Naive thymus-derived CD4-positive, alpha-beta T cell (primary cell): ENCODE data around the gene DOCK10. TPM values are rescaled to one million over a fixed set of nuclear protein-coding genes. Genes with fewer than 3 reads are reported as not detected.

Experiments used
- ATAC-seq: fragments of 150-1000 bp; cut with Tn5 transposase; 2 replicates; pipeline ENCODE4 v1.10.0; 2021; ENCODE audit warnings: mild to moderate bottlenecking, moderate library complexity
- CTCF ChIA-PET: fragments of 350-600 bp; sonication (Branson Sonifier 250); formaldehyde crosslinking; loops from one replicate; lab custom pipeline; 2021; ENCODE audit warnings: antibody characterized with exemption; lab: Charles Lee
- POLR2A ChIA-PET: fragments of 350-600 bp; sonication (Branson Sonifier 250); formaldehyde crosslinking; loops from one replicate; lab custom pipeline; 2021; ENCODE audit warnings: antibody characterized with exemption, inconsistent platforms; lab: Charles Lee
- DNase-seq, 9 donors: peaks; one replicate each; pipeline versions ENCODE4 v3.0.0 to v3.0.0-alpha.2; 2020 to 2022; ENCODE audit warnings: mixed read lengths in 1 of 9
- H3K27ac ChIP-seq: one replicate; pipeline ENCODE4 v1.7.0; 2013; ENCODE audit warnings: mild to moderate bottlenecking, low read depth, low read length, moderate library complexity
- H3K27me3 ChIP-seq, 2 donors: one replicate each; pipeline ENCODE4 v1.7.0; 2013; ENCODE audit warnings: low read length in 2 of 2, mild to moderate bottlenecking in 2 of 2, moderate library complexity in 2 of 2; ENCODE audit not compliant: control insufficient read depth in 2 of 2, insufficient read depth in 2 of 2
- H3K36me3 ChIP-seq, 3 experiments: 1 replicate in 2 of 3; 2 replicates in 1 of 3; pipeline ENCODE4 v1.7.0; 2013; ENCODE audit warnings: low read length in 3 of 3, mild to moderate bottlenecking in 3 of 3, moderate library complexity in 1 of 3; ENCODE audit not compliant: insufficient read depth in 3 of 3, control insufficient read depth in 2 of 3
- H3K4me1 ChIP-seq, 2 donors: one replicate each; pipeline ENCODE4 v1.7.0; 2013; ENCODE audit warnings: low read length in 2 of 2, mild to moderate bottlenecking in 2 of 2, moderate library complexity in 1 of 2; ENCODE audit not compliant: control insufficient read depth in 2 of 2, insufficient read depth in 2 of 2
- H3K4me3 ChIP-seq: 2 replicates; pipeline ENCODE4 v1.7.0; 2013; ENCODE audit warnings: mild to moderate bottlenecking, low read length
- H3K9me3 ChIP-seq, 3 experiments: 1 replicate in 2 of 3; 2 replicates in 1 of 3; pipeline ENCODE4 v1.7.0; 2013; ENCODE audit warnings: low read length in 3 of 3; ENCODE audit not compliant: control insufficient read depth in 2 of 3
- H3K27ac Mint-ChIP-seq, 9 donors: one replicate each; pipeline ENCODE4 v1.8.0; 2020 to 2022; ENCODE audit warnings: mixed read lengths in 9 of 9, mild to moderate bottlenecking in 8 of 9, moderate library complexity in 5 of 9, inconsistent platforms in 2 of 9
- H3K27me3 Mint-ChIP-seq, 5 donors: one replicate each; pipeline ENCODE4 v1.8.0; 2021 to 2022; ENCODE audit warnings: mixed read lengths in 5 of 5, mild to moderate bottlenecking in 1 of 5
- H3K36me3 Mint-ChIP-seq, 5 donors: one replicate each; pipeline ENCODE4 v1.8.0; 2020 to 2022; ENCODE audit warnings: mixed read lengths in 5 of 5, mild to moderate bottlenecking in 3 of 5, inconsistent platforms in 1 of 5
- H3K4me1 Mint-ChIP-seq, 7 donors: one replicate each; pipeline ENCODE4 v1.8.0; 2020 to 2022; ENCODE audit warnings: mixed read lengths in 7 of 7, mild to moderate bottlenecking in 3 of 7, inconsistent platforms in 1 of 7
- H3K4me3 Mint-ChIP-seq, 10 donors: one replicate each; pipeline ENCODE4 v1.8.0; 2020 to 2022; ENCODE audit warnings: mild to moderate bottlenecking in 10 of 10, mixed read lengths in 10 of 10, moderate library complexity in 6 of 10, inconsistent platforms in 2 of 10
- H3K9me3 Mint-ChIP-seq, 11 donors: one replicate each; pipeline ENCODE4 v1.8.0; 2020 to 2022; ENCODE audit warnings: mixed read lengths in 11 of 11, mild to moderate bottlenecking in 4 of 11, inconsistent platforms in 1 of 11, moderate library complexity in 1 of 11
- intact Hi-C, 2 donors: fragments of 100-400 bp; cut with micrococcal nuclease; formaldehyde crosslinking; loops; one replicate each; pipeline ENCODE4 v1.15.1; 2023
- polyA plus RNA-seq, 2 donors: library from polyadenylated mRNA; unstranded; fragments of 300-500 nt; fragmentation: Illumina TruSeq; gene quantifications; one replicate each; pipeline ENCODE4 v1.2.3, GENCODE V29; 2021
- total RNA-seq, 6 experiments: library from RNA in 5 of 6; stranded (reverse) in 5 of 6; gene quantifications; 1 replicate in 5 of 6; 2 replicates in 1 of 6; pipeline ENCODE4 v1.2.3 and lab custom pipeline; 2021 to 2026

Gene DOCK10
- total and polyA plus RNA-seq, 7 experiments from 2014 or later = 64.2 to 275 (median 211) TPM

GRCh38 chr2:224940618-224941017 is 101.7 kb downstream of the DOCK10 start:
- H3K9me3 Mint-ChIP-seq = no peaks in the 10 kb centered on the region
- H3K27ac Mint-ChIP-seq = peak overlapping the region in 7 of 9 donors; percentile 33 to 92 (median 86)
- Histone ChIP-seq H3K4me1 (peaks cover 46 to 73% of the 10 kb centered on the region in 2 donors), H3K4me3 (no peak overlapping the region), H3K36me3 (no peaks in the 10 kb centered on the region), H3K9me3 (no peaks in the 10 kb centered on the region), H3K27ac (peak overlapping the region; percentile 62), H3K27me3 (no peaks in the 10 kb centered on the region)
- peaks cover 0 to 47% (median 6%) of the 10 kb centered on the region in 5 donors for H3K36me3 Mint-ChIP-seq
- ATAC-seq (no peak), DNase-seq (no peak)
- intact Hi-C loops = loop anchor here (5.0 to 10.0 kb wide), 3 partner anchors 342 to 986 kb away; partner anchors contain the start of genes CUL3 (in 1 of the 2) and MRPL44 (in 1 of the 2)
- no peaks in the 10 kb centered on the region for H3K27me3 Mint-ChIP-seq
- POLR2A ChIA-PET = interaction anchor here (0.8 to 3.9 kb wide), 3 partner anchors 9 to 12 kb away, joined by 3 to 22 read pairs (median 13); no protein-coding TSS in a partner anchor
- H3K4me1 Mint-ChIP-seq = peaks cover 55 to 97% (median 87%) of the 10 kb centered on the region in 7 donors
- peak overlapping the region in 8 of 10 donors; percentile 0 to 91 (median 51) for H3K4me3 Mint-ChIP-seq
- CTCF ChIA-PET = interaction anchor here (1.0 to 3.3 kb wide), 2 partner anchors 13 to 59 kb away, joined by 5 to 16 read pairs; no protein-coding TSS in a partner anchor

DNA sequence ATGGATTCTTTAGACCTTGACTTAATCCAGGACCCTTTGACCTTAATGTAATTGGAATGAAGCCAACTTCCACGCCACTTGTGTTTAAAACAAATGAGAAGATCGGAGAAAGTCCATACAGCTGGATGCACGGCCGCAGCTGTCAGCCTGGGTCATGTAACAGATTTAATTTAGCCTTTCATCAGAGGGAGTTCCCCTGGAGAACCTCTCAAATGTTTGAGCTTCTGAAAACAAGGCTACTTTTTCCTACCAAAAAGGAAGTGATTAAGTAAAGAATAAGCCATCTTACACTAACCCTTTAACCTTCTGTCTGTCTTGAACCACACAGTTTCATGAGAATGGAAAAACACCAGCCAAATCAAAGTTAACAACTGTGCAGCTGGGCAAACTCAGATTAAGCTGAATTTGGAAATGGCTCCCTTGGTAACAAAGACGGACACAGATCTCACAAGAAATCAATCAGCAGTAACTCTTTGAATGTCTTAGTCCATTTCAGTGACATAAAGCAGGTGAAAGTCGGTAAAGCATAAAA is 103.6 kb downstream of the DOCK10 start:
- ChIA-PET POLR2A (interaction anchor here (0.9 to 3.5 kb wide), 7 partner anchors 8 to 1897 kb away, joined by 3 to 25 read pairs (median 6); no protein-coding TSS in a partner anchor), CTCF (interaction anchor here (2.5 to 3.3 kb wide), 2 partner anchors 12 to 63 kb away, joined by 7 to 16 read pairs; no protein-coding TSS in a partner anchor)
- Histone ChIP-seq H3K9me3 (no peaks in the 10 kb centered on the region), H3K4me3 (no peak overlapping the region), H3K36me3 (no peaks in the 10 kb centered on the region), H3K27ac (peak overlapping the region; percentile 62), H3K27me3 (no peaks in the 10 kb centered on the region), H3K4me1 (peaks cover 44 to 62% of the 10 kb centered on the region in 2 donors)
- ATAC-seq (peak; percentile 56), DNase-seq (peak in 1 of 9 donors; percentile 56)
- Mint-ChIP-seq H3K36me3 (peaks cover 0 to 41% (median 10%) of the 10 kb centered on the region in 5 donors), H3K9me3 (no peaks in the 10 kb centered on the region), H3K4me1 (peaks cover 60 to 100% (median 84%) of the 10 kb centered on the region in 7 donors), H3K27me3 (no peaks in the 10 kb centered on the region), H3K27ac (peak overlapping the region; percentile 78 to 92 (median 86)), H3K4me3 (peak overlapping the region; percentile 46 to 81 (median 68))
- intact Hi-C loops = loop anchor here (1.0 to 10.0 kb wide), 5 partner anchors 8 to 526 kb away; no protein-coding TSS in a partner anchor

GRCh38 chr2:224937887-224938286 is 104.4 kb downstream of the DOCK10 start:
- Histone ChIP-seq H3K27me3 (no peaks in the 10 kb centered on the region), H3K9me3 (no peaks in the 10 kb centered on the region), H3K4me3 (peak overlapping the region; percentile 12), H3K36me3 (no peaks in the 10 kb centered on the region), H3K4me1 (peaks cover 39 to 64% of the 10 kb centered on the region in 2 donors), H3K27ac (peak overlapping the region; percentile 62)
- H3K4me3 Mint-ChIP-seq = peak overlapping the region; percentile 46 to 81 (median 68)
- ATAC-seq (peak; percentile 46), DNase-seq (no peak)
- peak overlapping the region; percentile 78 to 92 (median 86) for H3K27ac Mint-ChIP-seq
- ChIA-PET CTCF (interaction anchor here (0.8 to 2.5 kb wide), 4 partner anchors 11 to 64 kb away, joined by 4 to 7 read pairs (median 4); no protein-coding TSS in a partner anchor), POLR2A (interaction anchor here (1.0 to 3.5 kb wide), 4 partner anchors 9 to 105 kb away, joined by 3 to 25 read pairs (median 6); no protein-coding TSS in a partner anchor)
- no peaks in the 10 kb centered on the region for H3K9me3 Mint-ChIP-seq
- peaks cover 61 to 100% (median 86%) of the 10 kb centered on the region in 7 donors for H3K4me1 Mint-ChIP-seq
- no peaks in the 10 kb centered on the region for H3K27me3 Mint-ChIP-seq
- H3K36me3 Mint-ChIP-seq = peaks cover 0 to 44% (median 10%) of the 10 kb centered on the region in 5 donors
- intact Hi-C loops = loop anchor here (1.0 to 10.0 kb wide), 5 partner anchors 8 to 527 kb away; no protein-coding TSS in a partner anchor

DNA sequence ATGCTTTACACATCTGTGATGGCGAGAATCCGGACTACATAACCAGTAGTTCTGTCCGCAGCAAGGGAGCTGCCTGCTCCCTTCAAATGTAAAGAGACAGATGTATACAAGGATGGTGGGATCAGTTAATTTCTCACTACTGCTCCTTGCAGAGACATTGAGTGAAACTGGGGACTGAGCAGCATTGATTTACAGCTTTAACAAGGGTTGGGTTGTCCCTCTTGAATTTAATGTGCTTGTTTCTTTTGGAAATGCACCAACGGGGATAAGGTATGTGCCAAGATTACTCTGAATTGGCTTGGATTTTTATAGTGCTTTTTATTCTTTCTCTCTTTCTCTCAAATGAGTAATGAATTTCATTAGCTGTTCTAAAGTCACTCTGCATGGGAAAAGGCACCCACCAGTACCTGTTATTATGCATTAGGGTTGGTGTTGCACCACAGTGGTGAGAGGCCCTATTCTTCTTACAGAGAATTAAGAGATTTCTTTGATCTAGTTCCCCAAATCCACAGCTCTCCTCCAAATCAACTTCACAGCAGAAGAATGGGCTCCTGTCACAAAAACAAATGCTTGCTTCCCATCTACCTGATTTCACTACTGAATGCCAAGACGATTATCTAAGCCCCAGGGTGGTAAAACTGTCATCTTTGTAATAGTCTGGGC is 107.6 kb downstream of the DOCK10 start:
- POLR2A ChIA-PET = interaction anchor here (5.2 kb wide), 1 partner anchor 9 kb away, joined by 33 read pairs; no protein-coding TSS in a partner anchor
- H3K4me3 Mint-ChIP-seq = peak overlapping the region in 6 of 10 donors; percentile 11 to 85 (median 60)
- no peak for ATAC-seq

DNA sequence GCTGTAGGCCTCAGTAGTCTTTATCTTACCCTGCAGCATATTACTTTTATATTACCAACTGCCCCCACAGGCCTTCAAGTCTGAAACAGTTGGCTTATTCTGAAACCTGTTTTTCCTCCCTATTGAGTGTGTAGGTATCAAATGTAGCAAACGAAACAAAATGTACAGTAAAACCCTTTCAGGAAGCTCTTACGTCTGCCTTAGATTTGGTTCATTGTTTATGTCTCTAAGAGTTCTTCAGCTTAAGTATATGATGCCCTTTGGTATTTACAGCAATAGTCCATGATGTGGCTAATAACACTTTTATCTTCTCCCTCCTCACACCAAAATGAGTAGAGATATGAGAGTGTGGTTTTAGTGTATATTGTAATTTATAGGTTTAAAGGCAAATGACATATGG is 108.8 kb downstream of the DOCK10 start:
- CTCF ChIA-PET = interaction anchor here (0.7 to 3.5 kb wide), 4 partner anchors 9 to 180 kb away, joined by 4 to 19 read pairs (median 4); no protein-coding TSS in a partner anchor
- peak; percentile 36 for ATAC-seq
- Mint-ChIP-seq H3K4me1 (peaks cover 78 to 100% (median 95%) of the 10 kb centered on the region in 7 donors), H3K4me3 (peak overlapping the region; percentile 17 to 85 (median 65)), H3K27ac (peak overlapping the region; percentile 75 to 99 (median 87)), H3K27me3 (no peaks in the 10 kb centered on the region), H3K36me3 (peaks cover 4 to 61% (median 26%) of the 10 kb centered on the region in 5 donors), H3K9me3 (peaks cover 0 to 2% (median 0%) of the 10 kb centered on the region in 11 donors)
- Histone ChIP-seq H3K27me3 (no peaks in the 10 kb centered on the region), H3K9me3 (no peaks in the 10 kb centered on the region), H3K27ac (peak overlapping the region; percentile 32), H3K4me3 (no peak overlapping the region), H3K4me1 (peaks cover 62 to 70% of the 10 kb centered on the region in 2 donors), H3K36me3 (peaks cover 0 to 9% (median 3%) of the 10 kb centered on the region in 3 experiments)
- POLR2A ChIA-PET = interaction anchor here (0.9 to 5.2 kb wide), 5 partner anchors 11 to 54 kb away, joined by 4 to 33 read pairs (median 5); no protein-coding TSS in a partner anchor
- intact Hi-C loops = loop anchor here in 1 of 2 donors (1.0 to 10.0 kb wide), 4 partner anchors 12 to 727 kb away; no protein-coding TSS in a partner anchor
- DNase-seq = no peak

More for the DNA sequence above, 107.6 kb downstream of the DOCK10 start:
- no peak for DNase-seq
- Mint-ChIP-seq H3K36me3 (peaks cover 4 to 53% (median 22%) of the 10 kb centered on the region in 5 donors), H3K27ac (peak overlapping the region; percentile 50 to 99 (median 84)), H3K9me3 (peaks cover 0 to 2% (median 0%) of the 10 kb centered on the region in 11 donors), H3K4me1 (peaks cover 73 to 100% (median 92%) of the 10 kb centered on the region in 7 donors), H3K27me3 (no peaks in the 10 kb centered on the region)
- no peak overlapping the region for H3K4me3 ChIP-seq
- no peak overlapping the region for H3K27ac ChIP-seq
- peaks cover 54 to 70% of the 10 kb centered on the region in 2 donors for H3K4me1 ChIP-seq
- CTCF ChIA-PET = interaction anchor here (1.1 to 3.5 kb wide), 2 partner anchors 15 to 67 kb away, joined by 5 to 19 read pairs; no protein-coding TSS in a partner anchor
- H3K9me3 ChIP-seq = no peaks in the 10 kb centered on the region
- intact Hi-C loops = loop anchor here in 1 of 2 donors (5.0 to 10.0 kb wide), 2 partner anchors 188 to 530 kb away; no protein-coding TSS in a partner anchor
- peaks cover 0 to 9% (median 0%) of the 10 kb centered on the region in 3 experiments for H3K36me3 ChIP-seq
- no peaks in the 10 kb centered on the region for H3K27me3 ChIP-seq
